IMR-90 (cell line): ENCODE results near the gene TMA7. TPM values are rescaled to one million over a fixed set of nuclear protein-coding genes. Genes with fewer than 3 reads are reported as not detected.
A peak's percentile ranks its signal among the peaks of the same experiment; 100 is the strongest.

Experiments used
- ATAC-seq: fragments of 200-7000 bp; cut with Tn5 transposase; 2 replicates; pipeline ENCODE4 v1.9.1; 2020; ENCODE audit warnings: low read depth, mild to moderate bottlenecking, moderate library complexity
- BruUV-seq: library from RNA; stranded (reverse); fragments of 400-500 nt; replicated peaks from 2 replicates; lab custom pipeline; 2021; lab: Mats Ljungman, UMichigan
- CTCF ChIA-PET: fragments of 300-600 bp; formaldehyde crosslinking; extraction: SDS; loops from one replicate; lab custom pipeline; 2021; ENCODE audit warnings: antibody characterized with exemption; lab: Yijun Ruan, JAX
- POLR2A ChIA-PET: fragments of 300-600 bp; sonication (Branson Sonifier 250); formaldehyde crosslinking; loops from one replicate; lab custom pipeline; 2022; ENCODE audit warnings: antibody characterized with exemption; ENCODE audit not compliant: unreplicated experiment; lab: Charles Lee
- DNase-seq: peaks from one replicate; pipeline ENCODE4 v3.0.0; 2013
- H2AFZ ChIP-seq: replicated peaks from 2 replicates; pipeline ENCODE3; 2013; ENCODE audit warnings: low read length, mild to moderate bottlenecking; ENCODE audit not compliant: poor library complexity
- H2AK5ac ChIP-seq: 2 replicates; pipeline ENCODE4 v1.6.1; 2013; ENCODE audit warnings: low read depth, low read length, inconsistent platforms
- H2AK9ac ChIP-seq: replicated peaks from 2 replicates; pipeline ENCODE3; 2013; ENCODE audit warnings: mild to moderate bottlenecking, low read depth, low read length, moderate library complexity; ENCODE audit not compliant: poor library complexity
- H2BK120ac ChIP-seq: 2 replicates; pipeline ENCODE4 v1.6.1; 2013; ENCODE audit warnings: low read depth, low read length, inconsistent platforms
- H2BK15ac ChIP-seq: 3 replicates; pipeline ENCODE4 v1.6.1; 2013; ENCODE audit warnings: low read depth, low read length, inconsistent platforms
- H2BK20ac ChIP-seq: 2 replicates; pipeline ENCODE4 v1.6.1; 2013; ENCODE audit warnings: low read depth, mild to moderate bottlenecking, inconsistent platforms, low read length, moderate library complexity
- H2BK5ac ChIP-seq: 2 replicates; pipeline ENCODE4 v1.6.1; 2013; ENCODE audit warnings: mild to moderate bottlenecking, low read depth, low read length, inconsistent platforms; ENCODE audit not compliant: poor library complexity, severe bottlenecking
- H3K14ac ChIP-seq: replicated peaks from 2 replicates; pipeline ENCODE4 v1.6.1; 2013; ENCODE audit warnings: low read depth, low read length, inconsistent platforms
- H3K18ac ChIP-seq: 2 replicates; pipeline ENCODE4 v1.6.1; 2013; ENCODE audit warnings: low read depth, low read length, control low read depth
- H3K23ac ChIP-seq: 2 replicates; pipeline ENCODE4 v1.6.1; 2013; ENCODE audit warnings: low read depth, low read length, inconsistent platforms
- H3K27ac ChIP-seq: 2 replicates; pipeline ENCODE4 v1.5.1; 2013; ENCODE audit warnings: mild to moderate bottlenecking, control low read depth, low read length; ENCODE audit not compliant: insufficient read depth
- H3K27me3 ChIP-seq: 2 replicates; pipeline ENCODE4 v1.6.1; 2013; ENCODE audit warnings: low read length; ENCODE audit not compliant: control insufficient read depth, insufficient read depth
- H3K36me3 ChIP-seq: 2 replicates; pipeline ENCODE4 v1.6.1; 2013; ENCODE audit warnings: low read length, mixed read lengths; ENCODE audit not compliant: control insufficient read depth, insufficient read depth
- H3K4ac ChIP-seq: 2 replicates; pipeline ENCODE4 v1.6.1; 2013; ENCODE audit warnings: low read depth, low read length, inconsistent platforms
- H3K4me1 ChIP-seq: 2 replicates; pipeline ENCODE4 v1.6.1; 2013; ENCODE audit warnings: low read length, mixed read lengths; ENCODE audit not compliant: control insufficient read depth, insufficient read depth
- H3K4me2 ChIP-seq: 2 replicates; pipeline ENCODE4 v1.6.1; 2013; ENCODE audit warnings: low read depth, mild to moderate bottlenecking, control low read depth, low read length, moderate library complexity
- H3K4me3 ChIP-seq: 2 replicates; pipeline ENCODE4 v1.5.1; 2013; ENCODE audit warnings: low read depth, mild to moderate bottlenecking, control low read depth, low read length, moderate library complexity; ENCODE audit not compliant: insufficient read depth
- H3K56ac ChIP-seq: 2 replicates; pipeline ENCODE4 v1.6.1; 2013; ENCODE audit warnings: low read length, inconsistent platforms; ENCODE audit not compliant: insufficient read depth; ENCODE audit errors: extremely low read depth
- H3K79me1 ChIP-seq, 2 experiments: 2 replicates each; pipeline ENCODE4 v1.6.1; 2013; ENCODE audit warnings: low read length in 2 of 2, inconsistent platforms in 1 of 2, low read depth in 1 of 2
- H3K9ac ChIP-seq: 2 replicates; pipeline ENCODE4 v1.6.1; 2013; ENCODE audit warnings: low read depth, low read length, control low read depth
- H3K9me1 ChIP-seq: 2 replicates; pipeline ENCODE4 v1.6.1; 2013; ENCODE audit warnings: low read length, inconsistent platforms; ENCODE audit not compliant: insufficient read depth
- H3K9me3 ChIP-seq: 2 replicates; pipeline ENCODE4 v1.6.1; 2013; ENCODE audit warnings: low read length; ENCODE audit not compliant: control insufficient read depth, insufficient read depth
- H4K20me1 ChIP-seq: 2 replicates; pipeline ENCODE4 v1.6.1; 2013; ENCODE audit warnings: low read length, inconsistent platforms; ENCODE audit not compliant: insufficient read depth
- H4K5ac ChIP-seq: 2 replicates; pipeline ENCODE4 v1.6.1; 2013; ENCODE audit warnings: mild to moderate bottlenecking, low read depth, low read length, control low read depth
- H4K8ac ChIP-seq, 2 experiments: 2 replicates each; pipeline ENCODE4 v1.6.1; 2013; ENCODE audit warnings: low read depth in 2 of 2, low read length in 2 of 2, control low read depth in 1 of 2, inconsistent platforms in 1 of 2
- H4K91ac ChIP-seq: 2 replicates; pipeline ENCODE4 v1.6.1; 2013; ENCODE audit warnings: low read depth, low read length, inconsistent platforms; ENCODE audit not compliant: insufficient read depth
- BHLHE40 ChIP-seq: fragments of 150-350 bp; IDR thresholded peaks from 2 replicates; pipeline ENCODE4 v1.6.1; 2016; ENCODE audit warnings: mild to moderate bottlenecking, low read depth, low read length
- CEBPB ChIP-seq: IDR thresholded peaks from 2 replicates; pipeline ENCODE4 v1.6.1; 2012; ENCODE audit warnings: low read depth, low read length, improper control_type of control experiment
- CHD1 ChIP-seq: IDR thresholded peaks from 2 replicates; pipeline ENCODE4 v1.6.1; 2012; ENCODE audit warnings: low read depth, low read length, improper control_type of control experiment
- FOS ChIP-seq: fragments of 150-350 bp; IDR thresholded peaks from 2 replicates; pipeline ENCODE4 v1.6.1; 2016; ENCODE audit warnings: low read depth, low read length
- MAFK ChIP-seq: IDR thresholded peaks from 2 replicates; pipeline ENCODE4 v1.6.1; 2012; ENCODE audit warnings: low read depth, low read length, improper control_type of control experiment
- MAZ ChIP-seq: IDR thresholded peaks from 2 replicates; pipeline ENCODE4 v1.6.1; 2012; ENCODE audit warnings: low read depth, mild to moderate bottlenecking, low read length, improper control_type of control experiment, moderate library complexity, borderline replicate concordance
- MXI1 ChIP-seq: IDR thresholded peaks from 2 replicates; pipeline ENCODE4 v1.6.1; 2012; ENCODE audit warnings: low read depth, mild to moderate bottlenecking, low read length, moderate library complexity, borderline replicate concordance
- NFE2L2 ChIP-seq: fragments of 150-350 bp; IDR thresholded peaks from 2 replicates; pipeline ENCODE4 v1.6.1; 2016; ENCODE audit warnings: low read depth, mild to moderate bottlenecking, low read length
- POLR2A ChIP-seq: IDR thresholded peaks from 2 replicates; pipeline ENCODE4 v1.6.1; 2012; ENCODE audit warnings: mild to moderate bottlenecking, low read depth, low read length
- RAD21 ChIP-seq: IDR thresholded peaks from 2 replicates; pipeline ENCODE4 v1.6.1; 2012; ENCODE audit warnings: low read length, improper control_type of control experiment
- RCOR1 ChIP-seq: IDR thresholded peaks from 2 replicates; pipeline ENCODE4 v1.6.1; 2012; ENCODE audit warnings: mild to moderate bottlenecking, low read length, improper control_type of control experiment; ENCODE audit not compliant: insufficient replicate concordance
- RFX5 ChIP-seq: IDR thresholded peaks from 2 replicates; pipeline ENCODE4 v1.8.0; 2012; ENCODE audit warnings: low read depth, mild to moderate bottlenecking, low read length, moderate library complexity
- SMC3 ChIP-seq: fragments of 150-350 bp; IDR thresholded peaks from 2 replicates; pipeline ENCODE4 v1.6.1; 2016; ENCODE audit warnings: low read depth, mild to moderate bottlenecking, antibody characterized with exemption, low read length, moderate library complexity
- WGBS, 2 experiments: methylation state at CpG; one replicate each; pipeline versions ENCODE4 v1.1.5 to v1.1.7; 2013; ENCODE audit warnings: missing lambda C conversion rate in 2 of 2; ENCODE audit not compliant: insufficient read length in 1 of 2; ENCODE audit errors: extremely low coverage in 2 of 2; 5-methylcytosine and 5-hydroxymethylcytosine counted together
- dilution Hi-C: fragments of 300-500 bp; cut with HindIII; formaldehyde crosslinking; loops from one replicate; pipeline ENCODE4 v1.14.3; 2018; ENCODE audit warnings: low sequenced_read_pairs; ENCODE audit not compliant: unreplicated experiment
- in situ Hi-C: fragments of 300-500 bp; cut with MboI; formaldehyde crosslinking; loops from 3 replicates; pipeline ENCODE4 v1.14.3; 2019; ENCODE audit warnings: low sequenced_read_pairs, inconsistent platforms, mixed read lengths
- intact Hi-C: fragments of 100-400 bp; cut with micrococcal nuclease; formaldehyde crosslinking; loops from 2 replicates; pipeline ENCODE4 v1.10.0; 2022
- polyA plus RNA-seq, 3 experiments: library from polyadenylated mRNA; depleted of rRNA; stranded (reverse); fragments of >200 nt; gene quantifications; 2 replicates each; pipeline ENCODE4 v1.2.3, GENCODE V29; 2012; ENCODE audit warnings: low replicate concordance in 1 of 3
- total RNA-seq: library from RNA; depleted of rRNA; stranded (reverse); fragments of >200 nt; gene quantifications from 2 replicates; pipeline ENCODE4 v1.2.3, GENCODE V29; 2012
- TF ChIP-seq, protein P1 (sequence below): fragments of 150-350 bp; IDR thresholded peaks from 2 replicates; pipeline ENCODE4 v1.6.1; 2016; ENCODE audit warnings: low read depth, mild to moderate bottlenecking, low read length, moderate library complexity, borderline replicate concordance
- TF ChIP-seq, protein P2 (sequence below): fragments of 150-350 bp; IDR thresholded peaks from 2 replicates; pipeline ENCODE4 v1.6.1; 2017; ENCODE audit warnings: mild to moderate bottlenecking, antibody characterized with exemption, low read length, low read depth
- TF ChIP-seq, protein P3 (sequence below): conservative IDR thresholded peaks from 2 replicates; pipeline ENCODE4 v1.5.1; 2012; ENCODE audit warnings: mild to moderate bottlenecking, low read depth, low read length, improper control_type of control experiment

TMA7 gene
- total and polyA plus RNA-seq, 2 of the 4 experiments (the other 2 are of a cell fraction), result 81.9 to 240 TPM

DNA sequence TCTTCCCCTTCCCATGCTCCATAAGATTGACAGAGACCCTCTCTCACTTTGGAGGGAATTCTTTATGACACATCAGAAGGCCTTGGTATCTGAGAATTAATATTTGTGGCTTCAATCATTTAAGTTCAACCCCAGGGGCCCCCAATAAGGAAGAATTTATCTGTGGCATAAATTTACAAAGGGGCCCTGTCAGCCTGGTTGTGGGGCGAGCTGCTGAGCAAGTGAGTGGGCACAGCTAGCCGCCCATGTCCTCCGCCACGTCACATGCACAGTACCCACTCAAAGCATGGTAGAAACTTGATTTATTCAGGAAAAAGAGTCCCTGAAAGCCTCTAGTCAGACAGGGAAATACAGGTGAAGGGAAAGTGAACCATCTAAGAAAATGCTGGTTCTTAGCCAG, 23.5 kb upstream of the TMA7 start:
- H3K9me1 ChIP-seq, result no peaks in the 10 kb centered on the region
- no peak overlapping the region for H3K23ac ChIP-seq
- BruUV-seq, result no TSS peak
- in situ Hi-C loops (no loop called here), dilution Hi-C loops (no loop called here), intact Hi-C loops (no loop called here)
- no peak overlapping the region for H3K18ac ChIP-seq
- H2BK15ac ChIP-seq, result no peak overlapping the region
- no peak overlapping the region for H2BK20ac ChIP-seq
- no peak overlapping the region for H2BK5ac ChIP-seq
- ChIA-PET CTCF (no interaction called here), POLR2A (no interaction called here)
- no peak overlapping the region for H3K4me3 ChIP-seq
- H3K79me1 ChIP-seq, result peaks cover 0 to 3% of the 10 kb centered on the region in 2 experiments; a peak in 3 of 4 replicates
- H3K4ac ChIP-seq, result no peak overlapping the region
- no peak overlapping the region for H3K9ac ChIP-seq
- H3K4me1 ChIP-seq, result no peaks in the 10 kb centered on the region
- no peak for TF ChIP-seq SMC3
- TF ChIP-seq POLR2A, result no peak
- TF ChIP-seq FOS, result no peak
- TF ChIP-seq MXI1, result no peak
- TF ChIP-seq, protein P1, sequence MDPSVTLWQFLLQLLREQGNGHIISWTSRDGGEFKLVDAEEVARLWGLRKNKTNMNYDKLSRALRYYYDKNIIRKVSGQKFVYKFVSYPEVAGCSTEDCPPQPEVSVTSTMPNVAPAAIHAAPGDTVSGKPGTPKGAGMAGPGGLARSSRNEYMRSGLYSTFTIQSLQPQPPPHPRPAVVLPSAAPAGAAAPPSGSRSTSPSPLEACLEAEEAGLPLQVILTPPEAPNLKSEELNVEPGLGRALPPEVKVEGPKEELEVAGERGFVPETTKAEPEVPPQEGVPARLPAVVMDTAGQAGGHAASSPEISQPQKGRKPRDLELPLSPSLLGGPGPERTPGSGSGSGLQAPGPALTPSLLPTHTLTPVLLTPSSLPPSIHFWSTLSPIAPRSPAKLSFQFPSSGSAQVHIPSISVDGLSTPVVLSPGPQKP, result no peak
- no peak for TF ChIP-seq CHD1
- no peak for TF ChIP-seq RFX5
- TF ChIP-seq, protein P2, sequence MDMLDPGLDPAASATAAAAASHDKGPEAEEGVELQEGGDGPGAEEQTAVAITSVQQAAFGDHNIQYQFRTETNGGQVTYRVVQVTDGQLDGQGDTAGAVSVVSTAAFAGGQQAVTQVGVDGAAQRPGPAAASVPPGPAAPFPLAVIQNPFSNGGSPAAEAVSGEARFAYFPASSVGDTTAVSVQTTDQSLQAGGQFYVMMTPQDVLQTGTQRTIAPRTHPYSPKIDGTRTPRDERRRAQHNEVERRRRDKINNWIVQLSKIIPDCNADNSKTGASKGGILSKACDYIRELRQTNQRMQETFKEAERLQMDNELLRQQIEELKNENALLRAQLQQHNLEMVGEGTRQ, result no peak
- TF ChIP-seq MAZ, result no peak
- TF ChIP-seq RAD21, result no peak
- no peak for TF ChIP-seq CEBPB
- TF ChIP-seq RCOR1, result no peak
- TF ChIP-seq MAFK, result no peak
- TF ChIP-seq NFE2L2, result no peak
- TF ChIP-seq, protein P3, sequence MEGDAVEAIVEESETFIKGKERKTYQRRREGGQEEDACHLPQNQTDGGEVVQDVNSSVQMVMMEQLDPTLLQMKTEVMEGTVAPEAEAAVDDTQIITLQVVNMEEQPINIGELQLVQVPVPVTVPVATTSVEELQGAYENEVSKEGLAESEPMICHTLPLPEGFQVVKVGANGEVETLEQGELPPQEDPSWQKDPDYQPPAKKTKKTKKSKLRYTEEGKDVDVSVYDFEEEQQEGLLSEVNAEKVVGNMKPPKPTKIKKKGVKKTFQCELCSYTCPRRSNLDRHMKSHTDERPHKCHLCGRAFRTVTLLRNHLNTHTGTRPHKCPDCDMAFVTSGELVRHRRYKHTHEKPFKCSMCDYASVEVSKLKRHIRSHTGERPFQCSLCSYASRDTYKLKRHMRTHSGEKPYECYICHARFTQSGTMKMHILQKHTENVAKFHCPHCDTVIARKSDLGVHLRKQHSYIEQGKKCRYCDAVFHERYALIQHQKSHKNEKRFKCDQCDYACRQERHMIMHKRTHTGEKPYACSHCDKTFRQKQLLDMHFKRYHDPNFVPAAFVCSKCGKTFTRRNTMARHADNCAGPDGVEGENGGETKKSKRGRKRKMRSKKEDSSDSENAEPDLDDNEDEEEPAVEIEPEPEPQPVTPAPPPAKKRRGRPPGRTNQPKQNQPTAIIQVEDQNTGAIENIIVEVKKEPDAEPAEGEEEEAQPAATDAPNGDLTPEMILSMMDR, result no peak
- TF ChIP-seq BHLHE40, result no peak
- H2AK5ac ChIP-seq, result no peak overlapping the region
- H3K4me2 ChIP-seq, result no peak overlapping the region
- ATAC-seq, result no peak
- no peak overlapping the region for H3K27ac ChIP-seq
- H4K5ac ChIP-seq, result no peak overlapping the region
- no peak overlapping the region for H2AFZ ChIP-seq
- H3K9me3 ChIP-seq, result no peaks in the 10 kb centered on the region
- H3K14ac ChIP-seq, result no peak overlapping the region
- no peaks in the 10 kb centered on the region for H3K27me3 ChIP-seq
- peak overlapping the region; percentile 16 for H2AK9ac ChIP-seq
- H4K91ac ChIP-seq, result no peak overlapping the region
- H4K8ac ChIP-seq, result no peak overlapping the region
- no peak overlapping the region for H3K56ac ChIP-seq
- peaks cover 57% of the 10 kb centered on the region for H3K36me3 ChIP-seq
- no peak overlapping the region for H2BK120ac ChIP-seq
- no peak for DNase-seq
- no peaks in the 10 kb centered on the region; the same call in 1 of the 2 replicates for H4K20me1 ChIP-seq
- WGBS, 2 experiments, result 100% methylated on average over 1 of the region's 4 CpGs; no CpG with 5 or more reads in 1 of the 2 experiments
